ENCODE results near the gene PDE4A.

DNA sequence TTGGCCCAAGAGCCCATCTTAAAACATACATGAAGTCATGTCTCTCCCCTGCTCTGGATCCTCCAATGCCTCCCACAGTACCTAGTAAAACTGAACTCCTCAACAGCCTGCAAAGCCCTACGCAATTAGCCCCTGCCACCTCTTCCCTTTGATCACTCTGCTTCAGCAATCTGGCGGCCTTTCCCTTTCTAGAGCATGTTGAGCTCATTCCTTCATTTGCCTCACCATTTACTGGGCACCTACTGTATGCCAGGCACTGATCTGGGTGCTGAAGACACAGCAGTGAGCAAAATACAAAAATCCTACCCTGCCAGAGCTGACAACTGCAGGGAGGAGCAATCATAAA is 79.9 kb downstream of the PDE4A start:
- TF ChIP-seq, protein P1, sequence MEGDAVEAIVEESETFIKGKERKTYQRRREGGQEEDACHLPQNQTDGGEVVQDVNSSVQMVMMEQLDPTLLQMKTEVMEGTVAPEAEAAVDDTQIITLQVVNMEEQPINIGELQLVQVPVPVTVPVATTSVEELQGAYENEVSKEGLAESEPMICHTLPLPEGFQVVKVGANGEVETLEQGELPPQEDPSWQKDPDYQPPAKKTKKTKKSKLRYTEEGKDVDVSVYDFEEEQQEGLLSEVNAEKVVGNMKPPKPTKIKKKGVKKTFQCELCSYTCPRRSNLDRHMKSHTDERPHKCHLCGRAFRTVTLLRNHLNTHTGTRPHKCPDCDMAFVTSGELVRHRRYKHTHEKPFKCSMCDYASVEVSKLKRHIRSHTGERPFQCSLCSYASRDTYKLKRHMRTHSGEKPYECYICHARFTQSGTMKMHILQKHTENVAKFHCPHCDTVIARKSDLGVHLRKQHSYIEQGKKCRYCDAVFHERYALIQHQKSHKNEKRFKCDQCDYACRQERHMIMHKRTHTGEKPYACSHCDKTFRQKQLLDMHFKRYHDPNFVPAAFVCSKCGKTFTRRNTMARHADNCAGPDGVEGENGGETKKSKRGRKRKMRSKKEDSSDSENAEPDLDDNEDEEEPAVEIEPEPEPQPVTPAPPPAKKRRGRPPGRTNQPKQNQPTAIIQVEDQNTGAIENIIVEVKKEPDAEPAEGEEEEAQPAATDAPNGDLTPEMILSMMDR (IDR thresholded peaks at IDR 0.05; ENCODE audit: poor library complexity), result no peak
- no peak for TF ChIP-seq EZH2 (IDR thresholded peaks at IDR 0.05; ENCODE audit: borderline replicate concordance)
